HS-27A (cell line): ENCODE measurements around the gene AGK.
"Not testable (repeated sequence)": the region's sequence is repeated elsewhere in the genome, so short reads cannot be mapped to it uniquely, and the experiment has no call there.

Experiments used
- DNase-seq: peaks from one replicate; pipeline ENCODE4 v3.0.0-alpha.2; 2012; ENCODE audit warnings: low read depth, missing footprints

The AGK gene

DNA sequence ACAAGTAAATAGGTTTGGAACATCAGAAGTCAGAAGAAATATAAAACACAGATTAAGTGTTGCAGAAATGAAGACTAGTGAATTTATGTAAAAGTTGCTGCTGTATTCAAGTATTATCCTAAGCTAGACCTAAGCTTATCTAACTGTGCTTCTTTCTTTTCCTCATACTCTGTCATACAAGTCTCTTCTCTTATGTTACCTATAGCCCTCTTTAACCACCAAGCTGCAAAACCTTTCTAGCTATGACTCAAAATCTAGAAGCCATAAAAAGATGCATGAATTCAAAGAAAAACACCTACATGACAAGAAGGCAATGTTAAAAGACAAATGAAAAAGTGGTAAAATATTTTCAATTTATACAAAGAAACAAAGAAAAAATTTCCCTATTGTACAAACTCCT is 127.8 kb downstream of the AGK start:
- DNase-seq, result no peak

GRCh38 chr7:141685285-141686023 is 134.2 kb downstream of the AGK start:
- DNase-seq, result no peak

DNA sequence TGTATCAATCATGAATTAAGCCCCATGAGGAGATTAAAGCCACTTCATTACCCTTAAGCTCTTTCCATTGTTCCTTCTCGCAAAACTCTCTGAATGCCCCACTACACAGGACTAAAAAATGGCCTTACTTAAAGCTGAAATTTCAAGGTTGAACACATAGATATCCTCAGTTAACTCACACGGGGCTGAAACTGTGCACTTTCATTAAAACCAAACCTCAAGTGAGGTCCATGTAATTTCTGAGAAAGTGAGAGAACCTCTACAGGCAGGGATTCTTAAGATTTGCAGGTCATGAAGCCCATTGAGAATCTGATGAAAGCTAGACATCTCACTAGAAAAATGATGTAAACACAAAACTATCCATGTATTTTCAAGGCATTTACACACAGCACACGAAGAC is 134.9 kb downstream of the AGK start:
- no peak for DNase-seq

- DNase-seq, result no peak
Measured at GRCh38 chr7:141686670-141687069, 135.5 kb downstream of the AGK start.

- no peak for DNase-seq
Measured at GRCh38 chr7:141688043-141688442, 136.8 kb downstream of the AGK start.

DNA sequence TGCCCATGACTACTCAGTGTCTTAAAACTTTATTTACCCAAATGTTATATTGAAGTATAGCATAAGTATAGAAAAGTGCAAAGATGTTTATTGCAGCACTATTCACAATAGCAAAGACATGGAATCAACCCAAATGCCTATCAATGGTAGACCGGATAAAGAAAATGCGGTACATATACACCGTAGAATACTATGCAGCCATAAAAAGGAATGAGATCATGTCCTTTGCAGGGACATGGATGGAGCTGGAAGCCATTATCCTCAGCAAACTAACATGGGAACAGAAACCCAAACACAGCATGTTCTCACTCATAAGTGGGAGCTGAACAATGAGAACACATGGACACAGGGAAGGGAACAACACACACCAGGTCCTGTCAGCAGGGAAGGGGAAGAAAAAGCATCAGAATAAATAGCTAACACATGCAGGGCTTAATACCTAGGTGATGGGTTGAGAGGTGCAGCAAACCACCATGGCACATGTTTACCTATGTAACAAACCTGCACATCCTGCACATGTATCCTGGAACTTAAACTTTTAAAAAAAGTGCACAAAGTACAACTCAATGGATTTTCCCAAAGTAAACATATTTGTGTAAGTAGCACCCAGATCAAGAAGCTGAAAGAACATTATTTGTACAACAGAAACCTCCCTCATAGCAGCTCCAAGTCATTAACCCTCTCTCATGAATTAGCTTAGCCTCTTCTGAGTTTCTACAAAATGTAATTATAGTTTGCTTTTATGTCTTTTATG is 138.0 kb downstream of the AGK start:
- not testable (repeated sequence) for DNase-seq

- no peak for DNase-seq
Measured at GRCh38 chr7:141691540-141691939, 140.3 kb downstream of the AGK start.

GRCh38 chr7:141691961-141692360 is 140.8 kb downstream of the AGK start:
- no peak for DNase-seq

- no peak for DNase-seq
Measured at GRCh38 chr7:141693082-141693481, 141.9 kb downstream of the AGK start.

DNA sequence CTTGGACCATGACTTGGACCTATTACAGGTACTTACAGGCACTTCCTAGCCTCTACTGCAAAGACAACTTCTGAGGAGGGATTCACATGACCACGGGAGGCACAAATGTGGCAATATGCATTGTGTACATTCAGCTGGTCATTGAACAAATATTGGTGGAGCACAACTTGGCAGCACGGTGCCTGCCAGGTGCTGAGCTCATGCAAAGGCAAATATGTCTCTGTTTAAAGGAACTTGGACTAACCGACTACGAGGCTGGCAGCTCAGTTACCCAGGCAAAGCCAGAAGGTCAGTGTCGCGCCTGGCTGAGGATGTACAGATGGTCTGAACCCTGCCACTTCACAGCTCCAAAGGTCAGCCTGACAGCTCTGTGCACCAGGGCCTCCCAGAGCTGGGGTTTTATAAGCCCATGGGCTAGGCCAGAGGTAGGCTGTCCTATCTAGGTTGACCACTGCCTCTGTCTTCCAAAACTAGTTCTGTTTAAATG is 144.6 kb downstream of the AGK start:
- no peak for DNase-seq

DNA sequence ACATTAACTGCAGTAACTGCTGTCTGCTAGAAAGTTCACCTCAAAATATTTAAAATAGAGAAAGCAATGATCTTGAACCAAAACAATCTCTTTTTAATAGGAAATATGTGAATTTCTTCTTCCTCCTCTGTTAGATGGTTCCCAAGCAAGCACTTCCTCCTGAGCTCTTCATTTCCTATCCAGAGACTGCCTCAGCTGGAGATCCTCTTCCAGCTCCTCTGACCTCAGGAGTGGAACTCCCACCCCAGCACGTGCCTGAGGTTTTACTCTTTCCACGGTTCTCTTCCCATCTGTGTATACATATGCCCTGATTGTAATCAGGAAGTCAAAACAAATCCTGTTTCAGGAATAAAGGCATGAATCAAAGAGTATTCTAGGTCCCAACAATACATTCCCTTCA is 145.1 kb downstream of the AGK start:
- DNase-seq, result no peak

- peak; percentile 8 for DNase-seq
Measured at GRCh38 chr7:141697211-141697871, 146.1 kb downstream of the AGK start.

DNA sequence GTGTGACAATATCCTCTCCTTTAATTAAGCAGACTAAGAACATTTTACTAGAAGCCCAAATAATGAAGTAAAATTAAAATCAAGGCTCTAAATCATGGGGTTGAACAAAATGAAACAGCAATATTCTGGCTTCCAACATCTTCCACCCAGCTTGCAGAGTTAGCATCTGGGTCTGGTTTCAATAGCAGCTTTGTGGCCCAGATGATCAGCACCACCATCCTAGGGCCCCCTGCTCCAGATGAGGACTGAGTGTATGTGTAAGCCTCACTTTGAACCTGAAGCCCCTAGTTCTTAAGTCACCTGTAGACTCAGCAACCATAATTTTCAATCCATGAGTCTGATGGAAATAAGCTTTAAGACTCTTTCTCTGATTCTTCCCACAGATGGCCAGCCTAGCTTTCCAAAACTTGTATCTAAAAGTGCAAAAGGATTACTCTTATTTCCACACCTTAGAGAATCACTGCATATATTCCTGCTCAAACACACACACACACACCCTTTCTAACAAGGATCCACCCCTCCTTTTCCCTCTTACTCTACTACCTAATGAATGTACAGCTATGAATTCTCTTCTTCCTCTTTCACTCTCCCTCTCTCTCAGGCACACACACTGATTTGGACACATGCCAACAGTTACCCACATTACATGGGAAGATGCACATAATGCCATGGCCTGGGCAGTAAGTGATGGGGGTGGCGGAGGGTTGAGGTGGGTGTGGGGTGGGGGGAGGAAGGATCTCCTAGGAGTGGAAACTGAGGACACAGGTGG is 147.2 kb downstream of the AGK start:
- DNase-seq, result no peak

- no peak for DNase-seq
Measured at GRCh38 chr7:141699860-141700259, 148.7 kb downstream of the AGK start.

DNA sequence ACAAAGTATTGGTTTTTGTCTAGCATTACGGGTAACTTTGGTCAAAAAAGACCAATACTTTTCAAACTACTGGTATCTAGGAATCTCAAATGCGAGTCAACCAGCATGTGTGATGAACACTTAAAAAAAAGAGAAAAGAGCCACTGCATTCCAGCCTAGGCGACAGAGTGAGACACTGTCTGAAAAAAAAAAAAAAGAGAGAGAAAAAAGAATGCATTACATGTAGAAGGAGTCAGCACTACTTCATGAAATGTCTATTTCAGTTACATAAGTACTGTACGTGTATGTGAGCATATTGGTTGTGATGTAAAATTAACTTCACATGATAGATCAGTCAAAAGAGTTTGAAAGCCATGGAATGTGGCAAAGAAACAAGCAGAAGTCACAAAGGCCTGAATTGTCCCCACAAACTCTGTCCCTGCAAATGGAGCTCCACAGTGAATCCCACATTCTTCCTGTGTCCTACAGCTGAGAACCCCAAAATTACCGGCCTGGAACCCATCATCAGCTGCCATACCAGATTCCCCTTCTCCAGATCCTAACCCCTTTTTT is 149.2 kb downstream of the AGK start:
- no peak for DNase-seq

DNA sequence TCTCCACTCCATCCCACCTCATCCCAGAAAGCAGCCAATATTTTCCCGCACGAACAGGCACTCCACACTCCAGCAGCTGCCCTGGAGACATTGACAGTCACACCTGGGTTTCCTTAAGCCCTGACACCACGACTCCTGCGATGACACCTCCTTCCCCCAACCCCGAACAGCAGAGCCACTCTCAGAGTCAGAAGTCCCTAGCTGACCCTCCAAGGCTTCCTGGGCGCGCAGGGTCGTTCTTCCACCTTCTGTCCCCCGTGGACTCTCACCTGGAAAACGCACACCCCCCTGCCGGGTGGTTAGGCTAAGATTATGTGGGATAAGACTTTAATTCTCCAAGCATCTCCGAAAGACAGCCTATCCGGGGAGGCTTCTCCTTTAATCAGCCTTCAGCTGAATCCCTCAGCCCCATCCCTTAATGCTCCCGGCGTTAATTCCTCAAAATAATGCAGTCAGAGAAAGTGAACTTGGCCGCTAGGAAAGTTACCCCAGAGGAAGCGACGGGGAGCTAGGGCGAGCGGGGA is 149.7 kb downstream of the AGK start:
- DNase-seq, result no peak

GRCh38 chr7:141701489-141702046 is 150.4 kb downstream of the AGK start:
- DNase-seq, result no peak

GRCh38 chr7:141702047-141702567 is 150.9 kb downstream of the AGK start, which contains the start of gene DENND11:
DENND11 (minus strand) TSS chr7:141702166; CDS start chr7:141702153, 13 bp downstream.
- DNase-seq, result no peak

DNA sequence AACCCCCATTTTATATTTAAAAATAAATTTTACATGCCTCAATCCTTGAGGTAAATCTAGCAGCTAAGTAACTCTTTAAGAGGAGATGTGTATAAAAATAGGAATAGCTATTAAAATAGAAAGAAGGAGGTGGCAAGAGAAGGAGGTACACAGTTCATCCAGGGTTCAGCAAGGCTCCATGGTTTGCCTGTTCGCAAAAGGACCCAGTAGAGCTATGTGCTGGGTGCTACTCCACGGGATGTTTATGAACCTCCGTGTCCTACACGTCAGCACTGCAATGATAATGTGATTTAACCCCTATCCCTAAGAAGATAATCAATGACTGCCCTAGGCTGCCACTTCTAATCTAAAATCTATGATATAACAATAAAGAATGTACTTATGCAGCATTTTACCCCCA is 151.7 kb downstream of the AGK start:
- no peak for DNase-seq

DNA sequence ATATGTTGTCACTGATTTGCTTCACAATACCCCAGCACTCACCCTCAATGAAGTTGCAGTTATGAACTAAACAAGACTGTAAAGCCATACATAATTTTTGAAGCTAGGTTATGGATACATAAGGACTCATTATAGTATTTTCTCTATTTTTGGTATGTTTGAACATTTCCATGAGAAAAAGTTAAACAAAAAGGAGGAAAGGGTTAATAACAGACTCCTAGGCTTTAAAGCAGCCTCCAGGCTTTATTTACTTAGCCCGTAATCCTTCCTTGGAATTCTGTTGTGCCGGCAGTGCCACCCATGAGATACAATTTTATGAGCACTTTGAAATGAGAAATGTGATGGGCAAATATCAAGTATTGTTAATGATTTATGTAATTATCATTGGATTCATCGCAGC is 152.9 kb downstream of the AGK start:
- DNase-seq, result no peak

DNA sequence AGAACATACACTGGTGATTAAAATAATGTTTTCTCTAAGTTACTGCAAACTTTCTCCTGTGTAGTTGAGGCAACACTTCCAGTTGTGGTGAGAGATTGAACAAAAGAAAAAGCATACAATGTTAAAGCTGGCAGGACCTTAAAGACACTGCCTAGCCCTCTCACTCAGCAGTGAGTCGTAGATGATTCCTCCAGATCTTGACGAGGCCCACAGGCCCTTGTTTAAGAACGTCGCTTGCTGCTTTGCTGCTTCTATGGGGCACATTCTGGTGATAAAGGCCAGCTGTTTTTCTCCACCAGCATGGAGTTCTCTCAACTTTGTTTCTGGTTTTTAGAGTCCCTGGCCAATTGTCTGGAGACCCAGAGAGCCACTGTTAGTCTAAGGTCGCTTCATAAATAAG is 153.5 kb downstream of the AGK start:
- no peak for DNase-seq
